ENCODE measurements around the gene ELMOD3. TPM values are rescaled to one million over a fixed set of nuclear protein-coding genes. Genes with fewer than 3 reads are reported as not detected.
"Not testable (repeated sequence)": the region's sequence is repeated elsewhere in the genome, so short reads cannot be mapped to it uniquely, and the experiment has no call there.

The ELMOD3 gene
- total and polyA plus RNA-seq, 3 experiments from 2014 or later, result 12.2 to 14.4 (median 13.6) TPM

DNA sequence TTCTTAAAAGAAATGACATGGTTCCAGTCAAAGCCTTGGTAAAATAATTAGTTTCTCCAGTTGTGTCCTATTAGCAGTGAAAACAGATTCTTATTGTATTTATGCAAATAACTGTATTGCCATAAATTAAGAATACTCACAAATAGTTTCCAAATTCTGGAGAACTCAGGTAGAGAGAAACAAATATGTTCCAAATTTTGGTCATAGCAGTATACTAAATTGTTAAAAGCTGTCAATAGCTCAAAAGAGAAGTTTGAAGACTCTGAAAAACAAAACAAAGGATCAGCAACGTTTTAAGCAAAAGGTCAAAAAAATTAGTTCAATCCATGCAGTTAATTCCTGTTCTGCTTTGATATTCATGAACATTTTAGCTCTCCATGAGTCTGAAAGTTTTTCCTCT is 25.5 kb downstream of the ELMOD3 start:
- Mint-ChIP-seq H3K9me3 (no peaks in the 10 kb centered on the region), H3K27ac (no peak overlapping the region), H3K36me3 (peaks cover 24 to 81% (median 32%) of the 10 kb centered on the region in 3 donors), H3K4me1 (no peaks in the 10 kb centered on the region), H3K4me3 (no peak overlapping the region), H3K27me3 (no peaks in the 10 kb centered on the region)
- POLR2A ChIA-PET, result no interaction called here
- H3K27me3 ChIP-seq (ENCODE audit: insufficient read depth, low read length, poor library complexity, severe bottlenecking), result no peaks in the 10 kb centered on the region
- H3K27ac ChIP-seq (ENCODE audit: low read depth, low read length), result no peak overlapping the region
- CTCF ChIA-PET, result no interaction called here
- H3K4me1 ChIP-seq (ENCODE audit: insufficient read depth, low read length), result no peaks in the 10 kb centered on the region
- no peaks in the 10 kb centered on the region for H3K9me3 ChIP-seq (ENCODE audit: low read length)
- DNase-seq, result no peak
- peaks cover 27% of the 10 kb centered on the region for H3K36me3 ChIP-seq (ENCODE audit: insufficient read depth, low read length)
- H3K4me3 ChIP-seq (ENCODE audit: low read length), result no peak overlapping the region

DNA sequence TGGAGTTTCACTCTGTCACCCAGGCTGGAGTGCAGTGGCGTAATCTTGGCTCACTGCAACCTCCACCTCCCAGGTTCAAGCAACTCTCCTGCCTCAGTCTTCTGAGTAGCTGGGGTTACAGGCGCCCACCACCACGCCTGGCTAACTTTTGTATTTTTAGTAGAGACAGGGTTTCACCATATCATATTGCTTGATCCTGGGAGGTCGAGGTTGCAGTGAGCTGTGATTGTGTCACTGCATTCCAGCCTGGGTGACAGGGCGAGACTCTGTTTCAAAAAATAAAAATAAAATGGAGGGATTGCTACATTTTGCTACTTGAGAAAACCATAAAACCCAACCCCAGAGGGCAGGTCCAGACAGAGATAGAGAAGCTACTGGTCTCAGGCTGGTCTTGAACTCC is 28.6 kb downstream of the ELMOD3 start:
- CTCF ChIA-PET, result interaction anchor here (1.8 kb wide), 1 partner anchor 169 kb away, joined by 5 read pairs; no protein-coding TSS in a partner anchor
- H3K36me3 Mint-ChIP-seq, result peaks cover 17 to 76% (median 18%) of the 10 kb centered on the region in 3 donors
- H3K9me3 ChIP-seq (ENCODE audit: low read length); H3K4me1 Mint-ChIP-seq; H3K27me3 ChIP-seq (ENCODE audit: insufficient read depth, low read length, poor library complexity, severe bottlenecking); H3K27me3 Mint-ChIP-seq; POLR2A ChIA-PET; H3K4me1 ChIP-seq (ENCODE audit: insufficient read depth, low read length); H3K4me3 ChIP-seq (ENCODE audit: low read length); H3K27ac Mint-ChIP-seq; H3K4me3 Mint-ChIP-seq; H3K9me3 Mint-ChIP-seq; DNase-seq; H3K27ac ChIP-seq (ENCODE audit: low read depth, low read length): not testable (repeated sequence)
- peaks cover 20% of the 10 kb centered on the region for H3K36me3 ChIP-seq (ENCODE audit: insufficient read depth, low read length)

DNA sequence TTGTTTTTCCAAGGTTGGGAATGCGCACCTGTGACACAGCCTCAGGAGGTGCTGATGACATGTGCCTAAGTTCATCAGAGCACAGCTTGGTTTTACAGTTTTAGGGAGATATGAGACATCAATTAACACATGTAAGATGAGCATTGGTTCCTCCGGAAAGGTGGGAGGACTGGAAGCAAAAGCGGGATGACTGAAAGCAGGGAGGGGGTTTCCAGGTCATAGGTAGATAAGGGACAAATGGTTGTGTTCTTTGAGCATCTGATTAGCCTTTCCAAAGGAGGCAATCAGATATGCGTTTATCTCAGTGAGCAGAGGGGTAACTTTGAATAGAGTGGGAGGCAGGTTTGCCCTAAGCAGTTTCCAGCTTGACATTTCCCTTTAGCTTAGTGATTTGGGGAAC is 29.3 kb downstream of the ELMOD3 start:
- no peaks in the 10 kb centered on the region for H3K4me1 ChIP-seq (ENCODE audit: insufficient read depth, low read length)
- Mint-ChIP-seq H3K4me1 (no peaks in the 10 kb centered on the region), H3K9me3 (no peaks in the 10 kb centered on the region), H3K36me3 (peaks cover 10 to 76% (median 11%) of the 10 kb centered on the region in 3 donors), H3K27me3 (no peaks in the 10 kb centered on the region), H3K4me3 (no peak overlapping the region), H3K27ac (peak overlapping the region in 2 of 8 donors; percentile 38 to 51)
- POLR2A ChIA-PET, result no interaction called here
- no peak for DNase-seq
- no peaks in the 10 kb centered on the region for H3K9me3 ChIP-seq (ENCODE audit: low read length)
- H3K27ac ChIP-seq (ENCODE audit: low read depth, low read length), result no peak overlapping the region
- H3K36me3 ChIP-seq (ENCODE audit: insufficient read depth, low read length), result peaks cover 19% of the 10 kb centered on the region
- H3K27me3 ChIP-seq (ENCODE audit: insufficient read depth, low read length, poor library complexity, severe bottlenecking), result no peaks in the 10 kb centered on the region
- CTCF ChIA-PET, result interaction anchor here (1.8 kb wide), 1 partner anchor 168 kb away, joined by 5 read pairs; no protein-coding TSS in a partner anchor
- no peak overlapping the region for H3K4me3 ChIP-seq (ENCODE audit: low read length)

DNA sequence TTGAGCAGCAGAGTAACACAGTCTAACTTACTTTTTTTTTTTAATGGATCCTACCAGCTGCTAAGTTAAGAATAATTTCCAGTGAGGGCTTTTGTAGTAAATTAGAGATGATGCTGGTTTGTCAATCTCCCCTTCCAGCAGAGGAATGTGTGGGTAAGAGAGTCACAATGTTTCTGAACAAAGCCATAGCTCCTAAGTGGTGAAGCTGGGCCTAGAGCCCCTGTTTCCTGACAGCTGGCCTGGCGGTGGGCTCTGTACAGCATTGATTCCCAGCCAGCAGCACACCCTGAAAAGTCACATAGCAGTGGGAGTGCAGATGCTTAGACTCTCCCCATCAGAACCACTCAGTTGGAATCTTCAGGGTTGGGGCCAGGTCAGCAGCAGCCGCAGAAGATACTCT is 31.2 kb downstream of the ELMOD3 start:
- H3K9me3 Mint-ChIP-seq, result no peaks in the 10 kb centered on the region
- no peak overlapping the region for H3K4me3 Mint-ChIP-seq
- Histone ChIP-seq H3K27ac (ENCODE audit: low read depth, low read length) (no peak overlapping the region), H3K4me3 (ENCODE audit: low read length) (no peak overlapping the region), H3K4me1 (ENCODE audit: insufficient read depth, low read length) (no peaks in the 10 kb centered on the region), H3K27me3 (ENCODE audit: insufficient read depth, low read length, poor library complexity, severe bottlenecking) (no peaks in the 10 kb centered on the region), H3K9me3 (ENCODE audit: low read length) (no peaks in the 10 kb centered on the region), H3K36me3 (ENCODE audit: insufficient read depth, low read length) (peaks cover 10% of the 10 kb centered on the region)
- POLR2A ChIA-PET, result interaction anchor here (0.5 kb wide), 1 partner anchor 152 kb away, joined by 3 read pairs; no protein-coding TSS in a partner anchor
- H3K27ac Mint-ChIP-seq, result peak overlapping the region in 1 of 8 donors; percentile 46
- no peak for DNase-seq
- H3K36me3 Mint-ChIP-seq, result peaks cover 4 to 75% (median 10%) of the 10 kb centered on the region in 3 donors
- H3K4me1 Mint-ChIP-seq, result no peaks in the 10 kb centered on the region
- H3K27me3 Mint-ChIP-seq, result no peaks in the 10 kb centered on the region
- CTCF ChIA-PET, result interaction anchor here (0.6 kb wide), 1 partner anchor 23 kb away, joined by 3 read pairs; no protein-coding TSS in a partner anchor

DNA sequence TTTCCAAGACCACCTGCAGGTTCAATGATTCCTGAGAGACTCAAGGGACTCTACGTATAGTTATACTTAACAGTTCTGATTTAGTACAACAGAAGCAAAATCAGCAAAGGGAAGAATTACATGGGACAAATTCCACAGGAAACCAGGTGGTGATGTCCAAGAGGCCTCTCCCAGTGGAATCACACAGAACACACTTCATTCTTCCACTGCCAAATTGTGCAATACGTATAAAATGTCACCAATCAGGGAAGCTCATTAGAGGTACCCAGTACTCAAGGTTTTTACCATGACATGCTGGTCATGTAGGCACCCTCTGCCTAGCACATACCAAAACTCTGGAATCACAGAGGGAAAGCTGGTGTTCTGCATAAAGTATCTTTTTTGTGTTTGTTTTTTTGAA is 33.2 kb downstream of the ELMOD3 start:
- Mint-ChIP-seq H3K27me3 (no peaks in the 10 kb centered on the region), H3K36me3 (peaks cover 4 to 74% (median 7%) of the 10 kb centered on the region in 3 donors), H3K4me1 (peaks cover 5 to 7% (median 5%) of the 10 kb centered on the region in 3 donors), H3K9me3 (no peaks in the 10 kb centered on the region), H3K4me3 (no peak overlapping the region), H3K27ac (no peak overlapping the region)
- POLR2A ChIA-PET, result interaction anchor here (0.6 to 0.7 kb wide), 2 partner anchors 31 to 48 kb away, joined by 3 to 8 read pairs; partner anchors contain the start of gene SH2D6
- H3K27ac ChIP-seq (ENCODE audit: low read depth, low read length), result no peak overlapping the region
- CTCF ChIA-PET, result interaction anchor here (1.1 to 1.9 kb wide), 2 partner anchors 33 to 169 kb away, joined by 3 to 6 read pairs; no protein-coding TSS in a partner anchor
- DNase-seq, result no peak
- H3K36me3 ChIP-seq (ENCODE audit: insufficient read depth, low read length), result peaks cover 10% of the 10 kb centered on the region
- H3K9me3 ChIP-seq (ENCODE audit: low read length), result no peaks in the 10 kb centered on the region
- H3K4me3 ChIP-seq (ENCODE audit: low read length), result no peak overlapping the region
- H3K27me3 ChIP-seq (ENCODE audit: insufficient read depth, low read length, poor library complexity, severe bottlenecking), result no peaks in the 10 kb centered on the region
- H3K4me1 ChIP-seq (ENCODE audit: insufficient read depth, low read length), result peaks cover 7% of the 10 kb centered on the region

DNA sequence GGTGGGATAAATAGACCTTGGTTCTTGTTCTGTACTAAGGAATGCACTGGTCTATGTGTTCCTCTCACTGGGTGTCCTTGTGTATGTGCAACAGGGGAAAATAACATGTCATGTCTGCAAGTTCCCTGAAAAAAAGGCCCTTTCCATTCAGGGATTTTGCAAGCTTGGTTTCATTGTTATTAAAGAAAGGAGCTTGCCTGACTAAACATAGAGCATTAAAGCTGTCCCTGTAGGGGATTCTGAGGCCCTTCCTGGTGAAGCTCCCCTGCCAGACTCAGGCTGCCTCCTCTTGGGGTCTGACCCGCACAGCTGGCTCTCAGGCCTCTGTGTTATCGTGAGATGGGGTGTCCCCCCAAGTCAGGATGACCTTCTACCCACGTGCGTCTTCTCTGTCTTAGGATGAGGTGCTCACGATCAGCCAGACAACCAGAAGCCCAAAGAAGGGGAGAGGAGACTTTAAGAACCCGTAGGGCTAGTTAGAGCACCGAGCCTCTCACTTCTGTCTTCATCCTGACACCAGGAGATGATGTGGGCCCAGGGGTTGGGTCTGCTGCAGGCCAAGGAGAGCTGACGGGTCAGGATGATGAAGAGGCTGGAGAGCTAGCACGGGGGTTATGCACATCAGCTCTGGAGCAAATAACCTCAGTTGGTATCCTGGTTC is 34.4 kb downstream of the ELMOD3 start:
- Mint-ChIP-seq H3K4me3 (no peak overlapping the region), H3K4me1 (peaks cover 5 to 7% (median 5%) of the 10 kb centered on the region in 3 donors), H3K27me3 (no peaks in the 10 kb centered on the region), H3K9me3 (no peaks in the 10 kb centered on the region), H3K36me3 (peaks cover under 1 to 68% (median 7%) of the 10 kb centered on the region in 3 donors), H3K27ac (peak overlapping the region in 2 of 8 donors; percentile 56 to 95)
- Histone ChIP-seq H3K27ac (ENCODE audit: low read depth, low read length) (no peak overlapping the region), H3K4me1 (ENCODE audit: insufficient read depth, low read length) (peaks cover 8% of the 10 kb centered on the region), H3K4me3 (ENCODE audit: low read length) (no peak overlapping the region), H3K9me3 (ENCODE audit: low read length) (no peaks in the 10 kb centered on the region), H3K36me3 (ENCODE audit: insufficient read depth, low read length) (peaks cover 10% of the 10 kb centered on the region), H3K27me3 (ENCODE audit: insufficient read depth, low read length, poor library complexity, severe bottlenecking) (no peaks in the 10 kb centered on the region)
- CTCF ChIA-PET, result interaction anchor here (1.1 to 5.5 kb wide), 3 partner anchors 14 to 167 kb away, joined by 3 to 51 read pairs (median 6); no protein-coding TSS in a partner anchor
- no peak for DNase-seq
- POLR2A ChIA-PET, result no interaction called here

DNA sequence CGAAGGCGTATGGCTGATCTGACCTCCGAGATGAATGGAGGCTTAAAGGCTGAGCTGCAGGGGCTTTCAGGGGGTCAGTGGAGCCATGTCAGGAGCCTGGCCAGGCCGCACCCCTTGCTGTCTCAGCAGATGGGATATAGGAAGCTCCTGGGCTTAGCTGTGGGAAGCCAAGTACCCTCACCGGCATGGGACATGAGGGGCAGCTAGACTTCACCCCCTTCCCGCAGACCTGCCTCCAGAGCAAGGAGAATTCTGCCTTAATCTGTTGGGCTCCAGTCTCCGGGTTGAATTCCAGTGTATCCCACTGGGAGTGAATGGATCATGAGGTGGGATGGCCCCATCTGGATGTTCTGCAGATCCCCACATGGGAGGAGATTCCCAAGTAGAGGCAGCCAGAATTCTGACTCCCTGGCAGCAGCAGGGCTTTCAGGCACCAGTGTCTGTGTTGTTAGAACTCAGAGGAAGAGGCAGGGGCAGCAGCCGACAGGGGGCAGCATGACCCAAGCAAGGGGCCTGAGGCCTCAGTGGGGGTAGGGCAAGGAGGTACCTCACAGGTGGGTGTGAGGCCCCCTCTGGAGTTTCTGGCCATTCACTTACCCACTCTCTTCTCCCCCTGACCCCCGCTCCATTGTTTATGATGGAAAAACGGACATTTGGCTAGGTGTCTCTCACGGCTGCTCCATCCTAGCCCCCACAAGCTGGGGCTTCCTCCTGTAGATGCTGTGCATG is 36.5 kb downstream of the ELMOD3 start:
- H3K4me1 Mint-ChIP-seq, result peaks cover 5 to 7% (median 5%) of the 10 kb centered on the region in 3 donors
- Histone ChIP-seq H3K9me3 (ENCODE audit: low read length) (no peaks in the 10 kb centered on the region), H3K27me3 (ENCODE audit: insufficient read depth, low read length, poor library complexity, severe bottlenecking) (no peaks in the 10 kb centered on the region), H3K27ac (ENCODE audit: low read depth, low read length) (no peak overlapping the region), H3K4me1 (ENCODE audit: insufficient read depth, low read length) (peaks cover 8% of the 10 kb centered on the region), H3K36me3 (ENCODE audit: insufficient read depth, low read length) (peaks cover 10% of the 10 kb centered on the region), H3K4me3 (ENCODE audit: low read length) (no peak overlapping the region)
- CTCF ChIA-PET, result interaction anchor here (1.5 to 5.5 kb wide), 6 partner anchors 14 to 160 kb away, joined by 3 to 51 read pairs (median 5); no protein-coding TSS in a partner anchor
- H3K27ac Mint-ChIP-seq, result peak overlapping the region in 2 of 8 donors; percentile 69 to 75
- no peaks in the 10 kb centered on the region for H3K9me3 Mint-ChIP-seq
- H3K36me3 Mint-ChIP-seq, result peaks cover 0 to 57% (median 3%) of the 10 kb centered on the region in 3 donors
- POLR2A ChIA-PET, result no interaction called here
- H3K27me3 Mint-ChIP-seq, result no peaks in the 10 kb centered on the region
- peak; percentile 48 to 73 (median 57) for DNase-seq
- H3K4me3 Mint-ChIP-seq, result no peak overlapping the region

DNA sequence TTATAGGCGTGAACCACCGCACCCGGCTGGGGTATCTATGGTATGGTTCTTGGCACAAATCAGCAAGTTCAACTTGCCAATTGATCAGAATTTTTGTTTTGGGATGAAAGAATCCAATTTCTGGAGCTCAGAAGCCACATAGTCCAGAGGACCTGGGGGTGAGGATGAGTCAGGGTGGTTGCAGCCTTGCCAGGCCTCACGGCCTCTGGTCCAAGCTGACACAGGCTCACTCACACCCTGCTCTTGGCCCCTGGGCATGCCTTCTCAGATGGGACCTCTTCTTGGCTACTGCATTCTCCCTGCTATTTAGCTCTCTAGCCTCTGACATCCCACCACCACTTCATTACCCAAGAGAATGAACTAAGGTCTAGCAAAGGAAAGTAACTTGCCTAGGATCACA is 39.3 kb downstream of the ELMOD3 start:
- no peaks in the 10 kb centered on the region for H3K9me3 ChIP-seq (ENCODE audit: low read length)
- ChIA-PET CTCF (interaction anchor here (0.9 to 5.5 kb wide), 3 partner anchors 9 to 157 kb away, joined by 3 to 51 read pairs (median 4); no protein-coding TSS in a partner anchor), POLR2A (no interaction called here)
- H3K4me1 ChIP-seq (ENCODE audit: insufficient read depth, low read length), result peaks cover 8% of the 10 kb centered on the region
- H3K4me1 Mint-ChIP-seq, result peaks cover 5 to 7% (median 5%) of the 10 kb centered on the region in 3 donors
- no peaks in the 10 kb centered on the region for H3K27me3 Mint-ChIP-seq
- no peak for DNase-seq
- no peaks in the 10 kb centered on the region for H3K9me3 Mint-ChIP-seq
- peak overlapping the region in 2 of 8 donors; percentile 36 to 67 for H3K27ac Mint-ChIP-seq
- H3K4me3 Mint-ChIP-seq, result no peak overlapping the region
- no peaks in the 10 kb centered on the region for H3K27me3 ChIP-seq (ENCODE audit: insufficient read depth, low read length, poor library complexity, severe bottlenecking)
- peaks cover 0 to 40% (median 3%) of the 10 kb centered on the region in 3 donors for H3K36me3 Mint-ChIP-seq
- H3K36me3 ChIP-seq (ENCODE audit: insufficient read depth, low read length), result no peaks in the 10 kb centered on the region
- no peak overlapping the region for H3K4me3 ChIP-seq (ENCODE audit: low read length)
- no peak overlapping the region for H3K27ac ChIP-seq (ENCODE audit: low read depth, low read length)

All from CD8-positive, alpha-beta memory T cell (primary cell).